Cerebellar nuclear complex (tissue), 1 donor: ENCODE measurements around the gene TMEM37.
"Not testable (repeated sequence)": the region's sequence is repeated elsewhere in the genome, so short reads cannot be mapped to it uniquely, and the experiment has no call there.

ENCODE experiments used
- DNase-seq, 2 experiments: peaks; one replicate each; lab custom pipeline; 2025; lab: John Stamatoyannopoulos, UW

TMEM37 gene, protein sequence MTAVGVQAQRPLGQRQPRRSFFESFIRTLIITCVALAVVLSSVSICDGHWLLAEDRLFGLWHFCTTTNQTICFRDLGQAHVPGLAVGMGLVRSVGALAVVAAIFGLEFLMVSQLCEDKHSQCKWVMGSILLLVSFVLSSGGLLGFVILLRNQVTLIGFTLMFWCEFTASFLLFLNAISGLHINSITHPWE

DNA sequence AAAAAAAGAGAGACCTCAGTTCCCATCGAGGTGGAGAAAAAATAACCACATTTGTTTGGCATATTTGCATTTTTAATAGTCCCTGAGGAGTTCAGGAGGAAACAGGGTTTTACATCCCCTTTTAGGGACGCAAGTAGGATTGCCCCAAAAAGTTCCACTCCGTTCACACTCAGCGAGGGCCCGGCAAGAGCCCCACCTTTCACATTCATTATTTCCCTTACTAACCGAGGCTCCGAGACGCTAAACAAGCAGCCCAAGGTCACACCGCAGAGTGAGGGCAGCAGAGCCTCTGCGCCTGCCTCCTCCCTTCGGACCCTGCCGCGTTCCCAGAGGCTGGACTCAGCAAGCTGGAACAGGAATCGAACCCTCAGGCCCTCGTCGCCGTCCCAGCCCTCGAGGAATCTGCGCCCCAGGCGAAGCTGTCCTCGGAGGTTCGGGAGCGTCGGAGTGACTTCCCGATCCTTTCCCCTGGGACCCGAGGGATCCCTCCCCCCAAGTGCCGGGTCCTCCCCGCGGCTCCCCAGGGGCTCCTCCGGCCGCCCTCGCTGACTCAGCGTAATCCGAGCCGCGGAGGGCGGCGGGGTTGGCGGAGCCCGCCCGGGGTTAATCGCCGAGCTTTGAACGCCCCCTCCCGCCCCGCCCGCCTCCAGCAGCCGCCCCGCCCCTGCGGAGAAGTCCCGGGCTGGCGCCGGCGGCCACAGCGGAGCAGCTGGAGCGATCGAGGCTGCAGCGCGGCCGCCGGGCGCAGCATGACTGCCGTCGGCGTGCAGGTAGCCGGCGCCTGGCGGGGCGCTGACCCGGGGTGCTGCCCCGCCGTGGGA is at the start of gene TMEM37:
TMEM37 (plus strand) TSS at position 700 of the 821 bp plus-strand sequence; CDS start at position 750, 50 bp downstream.
- no peak for DNase-seq

DNA sequence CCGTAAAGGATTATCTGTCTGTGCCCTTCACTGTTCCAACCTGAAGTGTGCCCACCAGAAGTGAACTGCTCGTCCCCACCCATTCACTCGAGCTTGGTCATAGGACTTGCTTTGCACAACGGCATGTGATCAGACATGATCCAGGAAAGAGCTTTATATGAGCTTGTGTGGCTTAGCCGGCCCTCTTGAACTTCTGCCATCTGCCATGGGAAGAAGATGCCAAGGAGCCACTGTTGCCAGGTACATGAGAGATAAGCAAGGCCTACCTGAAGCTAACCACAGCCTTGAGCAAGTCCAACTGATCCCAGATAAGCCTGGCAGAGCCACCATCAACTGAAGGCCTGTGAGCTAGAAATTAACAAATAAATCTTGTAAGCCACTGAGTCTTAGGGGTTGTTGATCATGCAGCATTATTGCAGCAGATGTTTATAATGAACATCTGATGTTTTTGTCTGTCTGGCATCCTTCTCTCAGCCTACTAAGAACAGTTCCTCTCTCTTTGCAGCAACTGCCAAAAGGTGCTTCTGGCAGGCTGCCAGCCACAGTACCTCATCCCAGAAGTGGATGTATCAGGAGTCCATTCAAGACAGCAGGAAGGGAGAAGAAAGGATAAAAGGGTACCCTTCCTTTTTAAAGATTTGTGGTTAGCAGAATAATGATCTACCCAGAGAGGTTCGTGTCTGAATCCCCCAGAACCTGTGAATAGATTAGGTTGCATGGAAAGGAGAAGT is 48.1 kb upstream of the TMEM37 start:
- DNase-seq: no peak

DNA sequence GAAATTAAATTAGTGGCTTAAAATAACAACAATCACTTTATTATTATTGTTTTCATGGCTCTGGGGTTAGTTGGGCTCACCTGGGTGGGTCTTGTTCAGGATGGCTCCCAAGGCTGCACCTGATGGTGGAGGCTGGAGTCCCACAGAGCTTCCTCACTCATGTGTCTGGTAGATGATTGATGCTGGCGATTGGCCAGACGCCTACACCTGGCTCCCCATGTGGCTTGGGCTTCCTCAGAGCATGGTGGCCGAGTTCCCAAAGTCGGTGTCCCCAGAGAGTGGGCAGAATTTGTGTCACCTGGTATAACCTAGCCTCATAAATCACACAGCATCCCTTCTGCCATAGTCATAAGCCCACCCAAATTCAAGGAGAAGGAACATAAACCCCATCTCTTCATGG is 46.7 kb upstream of the TMEM37 start:
- no peak for DNase-seq

- no peak for DNase-seq
Observed at GRCh38 chr2:119385466-119385865, 46.2 kb upstream of the TMEM37 start.

DNA sequence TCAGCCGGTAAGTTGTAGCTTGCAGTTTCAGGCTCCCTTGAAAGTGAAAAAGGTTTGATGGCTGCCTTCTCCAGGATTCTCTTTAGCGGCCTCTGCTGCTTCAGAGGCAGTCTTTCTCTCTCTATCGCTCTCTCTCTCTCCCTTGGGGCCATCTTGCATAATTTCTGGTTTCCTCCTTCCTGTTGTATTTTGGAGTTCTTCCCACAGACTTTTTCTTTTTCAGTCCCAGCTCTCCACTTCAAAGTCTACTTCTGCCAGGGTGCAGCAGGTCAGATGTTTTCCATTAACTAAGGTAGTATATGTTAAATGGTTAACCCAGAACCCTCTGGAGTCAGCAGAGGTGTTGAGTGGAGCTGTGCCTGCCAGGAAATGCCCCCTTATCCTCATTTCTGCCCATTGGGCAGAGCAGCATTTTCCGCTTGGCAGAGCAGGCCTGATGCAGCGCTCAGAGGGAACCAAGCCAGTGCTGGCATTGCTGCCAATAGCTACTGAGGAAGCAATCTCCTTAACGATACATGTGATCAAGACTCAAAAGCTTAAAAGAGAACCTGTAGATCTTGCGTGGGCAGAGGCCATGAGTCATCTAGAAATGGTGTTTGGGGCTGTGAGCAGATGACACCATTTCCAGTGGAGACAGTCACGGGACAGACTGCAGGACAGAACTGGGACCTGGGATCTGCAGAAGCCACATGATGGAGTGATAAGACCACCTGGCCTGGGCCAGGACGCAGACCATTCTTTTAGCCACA is 44.1 kb upstream of the TMEM37 start:
- DNase-seq: no peak

DNA sequence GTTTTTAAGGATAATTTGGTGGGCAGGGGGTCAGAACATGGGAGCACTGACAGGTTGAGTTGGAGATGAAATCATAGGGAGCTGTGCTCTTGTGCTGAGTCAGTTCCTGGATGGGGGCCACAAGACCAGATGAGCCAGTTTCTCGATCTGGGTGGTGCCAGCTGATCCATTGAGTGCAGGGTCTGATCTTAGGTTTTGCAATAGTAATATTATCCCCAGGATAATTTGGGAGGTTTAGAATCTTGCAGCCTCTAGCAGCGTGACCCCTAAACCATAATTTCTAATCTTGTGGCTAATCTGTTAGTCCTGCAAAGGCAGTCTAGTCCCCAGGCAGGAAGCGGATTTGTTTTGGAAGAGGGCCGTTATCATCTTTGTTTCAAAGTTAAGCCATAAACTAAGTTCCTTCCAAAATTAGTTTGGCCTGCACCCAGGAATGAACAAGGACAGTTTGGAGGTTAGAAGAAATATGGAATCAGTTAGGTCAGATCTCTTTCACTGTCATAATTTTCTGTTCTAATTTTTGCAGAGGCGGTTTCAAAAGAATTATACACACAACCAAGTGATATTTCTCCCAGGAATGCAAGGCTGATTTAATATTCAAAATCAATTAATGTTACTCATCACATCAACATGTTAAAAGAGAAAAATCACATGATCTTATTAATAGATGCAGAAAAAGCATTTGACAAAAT is 41.9 kb upstream of the TMEM37 start:
- DNase-seq: no peak

DNA sequence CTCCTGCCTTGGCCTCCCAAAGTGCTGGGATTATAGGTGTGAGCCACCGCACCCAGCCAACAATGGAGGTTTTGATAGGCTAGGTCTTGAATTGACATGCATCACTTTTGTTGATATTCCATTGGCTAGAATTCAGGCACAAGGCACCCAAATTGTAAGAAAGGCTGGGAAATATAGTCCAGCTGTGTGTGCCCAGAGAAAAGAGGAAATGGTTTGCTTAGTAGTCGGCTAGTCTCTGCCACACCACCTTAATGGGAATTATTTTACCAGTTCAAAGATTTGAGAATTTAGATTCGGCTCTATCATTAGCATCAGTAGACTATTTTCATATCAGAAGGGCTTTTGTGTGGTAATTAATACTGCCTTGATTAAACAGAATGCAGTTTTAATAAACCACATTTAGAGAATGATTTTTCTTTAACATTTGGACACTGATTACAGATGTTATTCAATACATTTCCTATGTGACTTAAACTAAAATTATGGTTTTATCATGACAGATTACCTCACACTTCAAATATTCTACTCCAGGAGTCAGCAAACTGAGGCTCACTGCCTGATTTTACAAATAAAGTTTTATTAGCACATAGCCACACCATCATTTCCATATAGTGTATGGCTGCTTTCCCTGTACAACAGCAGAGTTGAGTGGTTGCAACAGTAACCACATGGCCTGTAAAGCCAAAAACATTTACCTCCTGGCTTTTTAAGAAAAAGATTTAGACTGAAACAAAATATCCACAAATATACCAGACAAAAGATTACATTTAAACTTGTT is 37.5 kb upstream of the TMEM37 start:
- DNase-seq: no peak

DNA sequence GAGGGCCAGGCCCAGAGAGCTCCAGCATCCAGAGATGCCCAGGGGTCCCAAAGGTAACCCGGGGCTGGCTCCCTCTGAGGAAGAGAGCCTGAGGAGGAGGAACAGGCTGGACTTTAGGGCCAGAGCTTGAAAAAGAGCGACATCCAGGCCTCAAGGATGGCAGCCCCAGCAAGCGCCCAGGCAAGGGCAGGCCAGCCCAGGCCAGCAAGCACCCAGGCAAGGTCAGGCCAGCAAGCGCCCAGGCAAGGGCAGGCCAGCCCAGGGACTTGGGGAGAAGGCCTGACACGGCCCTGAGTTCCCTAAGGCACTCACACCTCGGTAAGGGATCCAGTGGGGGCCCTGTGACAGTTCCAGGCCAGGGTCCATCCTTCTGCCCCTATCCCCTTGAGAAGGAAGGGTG is 34.5 kb upstream of the TMEM37 start:
- DNase-seq: no peak

DNA sequence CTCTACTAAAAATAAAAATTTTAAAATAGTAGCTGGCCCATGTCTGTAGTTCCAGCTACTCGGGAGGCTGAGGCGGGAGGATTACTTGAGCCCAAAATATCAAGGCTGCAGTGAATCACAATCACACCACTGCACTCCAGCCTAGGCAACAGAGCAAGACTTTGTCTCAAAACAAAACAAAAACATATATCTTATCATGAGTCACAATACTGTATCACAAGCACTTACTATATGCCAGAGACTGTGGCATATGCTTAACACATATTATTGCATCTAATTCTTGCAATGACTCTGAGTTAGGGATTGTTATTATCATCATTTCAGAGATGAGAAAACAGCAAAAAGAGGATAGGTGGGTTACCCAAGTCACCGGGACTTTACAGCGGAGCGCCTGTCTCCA is 29.5 kb upstream of the TMEM37 start:
- DNase-seq: no peak

DNA sequence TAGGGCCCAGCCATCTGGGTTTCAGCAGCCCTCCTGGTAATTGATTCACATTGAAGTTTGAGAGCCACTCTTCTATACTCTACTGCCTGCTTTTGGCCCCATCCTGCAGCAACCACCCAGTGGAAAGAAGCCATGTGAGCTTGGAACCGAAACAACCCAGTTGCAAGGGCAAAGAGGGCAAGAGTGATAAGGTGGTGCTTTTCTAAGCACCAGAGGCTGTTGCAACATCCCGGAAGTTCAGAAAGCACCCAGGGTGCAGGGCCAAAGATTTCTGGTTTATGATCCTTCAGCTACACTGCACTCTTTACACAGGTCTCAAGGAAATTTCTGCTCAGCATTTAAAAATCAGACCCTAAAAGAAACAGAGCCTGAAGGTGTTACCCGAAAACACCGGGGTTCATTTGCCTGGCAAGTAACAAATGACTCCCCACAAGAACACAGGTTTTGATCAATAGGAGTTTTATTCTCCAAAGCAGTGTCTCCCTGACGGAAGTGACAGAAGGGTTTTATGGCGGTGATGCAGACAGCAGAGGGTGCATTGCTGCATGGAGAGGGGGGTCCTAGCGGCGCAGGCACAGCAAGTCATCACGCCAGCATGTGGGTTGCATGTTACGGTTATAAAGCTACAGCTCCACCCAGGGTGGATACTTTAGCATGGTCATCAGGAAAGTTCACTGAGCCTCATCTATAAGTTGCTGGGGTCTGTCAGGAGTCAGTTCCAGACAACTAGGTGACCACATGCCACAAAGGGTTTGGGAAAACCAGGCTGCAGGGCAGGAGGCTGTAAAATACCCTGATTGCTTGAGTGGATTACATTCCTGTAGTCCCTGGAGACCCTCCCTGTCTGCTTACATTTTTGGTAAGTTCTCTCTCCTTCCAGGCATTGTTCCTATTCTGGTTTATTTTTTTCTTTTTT is 28.8 kb upstream of the TMEM37 start:
- DNase-seq: no peak

GRCh38 chr2:119403618-119404017 is 28.0 kb upstream of the TMEM37 start:
- DNase-seq: not testable (repeated sequence)

GRCh38 chr2:119405151-119405550 is 26.5 kb upstream of the TMEM37 start:
- DNase-seq: no peak

DNA sequence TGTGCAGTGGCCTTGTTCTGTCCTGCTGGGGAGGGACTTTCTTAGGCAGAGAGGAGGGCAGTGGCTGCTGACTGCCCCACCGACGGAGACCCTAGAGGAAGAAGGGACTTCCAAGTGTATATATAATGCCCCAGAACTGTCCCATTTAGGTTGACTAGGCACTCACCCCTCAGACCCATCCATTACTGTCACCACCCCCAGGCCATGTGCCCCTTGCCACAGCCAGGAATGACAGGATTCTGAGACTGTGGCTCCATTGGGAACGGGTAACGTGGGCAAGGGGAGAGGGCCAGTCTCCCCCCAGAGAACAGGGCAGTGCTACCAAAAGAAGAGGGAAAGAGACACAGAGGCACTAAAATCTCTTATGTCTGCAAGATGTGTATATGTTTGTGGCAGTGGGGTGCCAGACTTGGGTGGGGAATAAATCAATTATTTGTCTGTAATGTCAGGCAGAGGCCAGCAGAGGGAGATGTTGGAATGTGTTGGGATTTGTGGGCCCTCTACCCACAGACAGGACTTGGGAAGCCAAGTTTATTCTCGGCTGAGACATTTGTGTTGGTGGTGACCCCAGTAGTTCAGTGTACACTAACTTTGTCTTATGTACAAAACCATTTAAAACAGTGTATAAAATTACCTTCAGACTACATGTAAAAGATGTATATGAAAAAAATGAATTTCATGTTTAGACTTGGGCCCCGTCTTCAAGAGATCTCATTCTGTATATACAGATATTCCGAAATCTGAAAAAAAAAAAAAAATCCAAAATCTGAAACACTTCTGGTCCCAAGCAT is 24.0 kb upstream of the TMEM37 start:
- no peak for DNase-seq

- no peak for DNase-seq
Observed at GRCh38 chr2:119408221-119408619, 23.4 kb upstream of the TMEM37 start.

DNA sequence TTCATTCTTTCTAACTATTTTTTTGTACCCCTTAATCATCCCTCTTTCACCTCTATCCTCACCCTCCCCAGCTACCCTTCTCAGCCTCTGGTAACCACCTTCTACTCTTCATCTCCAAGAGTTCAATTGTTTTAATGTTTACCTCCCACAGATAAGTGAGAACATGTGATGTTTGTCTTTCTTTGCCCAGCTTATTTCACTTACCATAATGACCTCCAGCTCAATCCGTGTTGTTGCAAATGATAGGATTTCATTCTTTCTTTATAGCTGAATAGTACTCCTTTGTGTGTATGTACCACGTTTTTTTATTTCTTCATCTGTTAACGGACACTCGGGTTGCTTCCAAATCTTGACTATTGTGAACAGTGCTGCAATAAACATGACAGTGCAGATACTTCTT is 22.1 kb upstream of the TMEM37 start:
- no peak for DNase-seq

DNA sequence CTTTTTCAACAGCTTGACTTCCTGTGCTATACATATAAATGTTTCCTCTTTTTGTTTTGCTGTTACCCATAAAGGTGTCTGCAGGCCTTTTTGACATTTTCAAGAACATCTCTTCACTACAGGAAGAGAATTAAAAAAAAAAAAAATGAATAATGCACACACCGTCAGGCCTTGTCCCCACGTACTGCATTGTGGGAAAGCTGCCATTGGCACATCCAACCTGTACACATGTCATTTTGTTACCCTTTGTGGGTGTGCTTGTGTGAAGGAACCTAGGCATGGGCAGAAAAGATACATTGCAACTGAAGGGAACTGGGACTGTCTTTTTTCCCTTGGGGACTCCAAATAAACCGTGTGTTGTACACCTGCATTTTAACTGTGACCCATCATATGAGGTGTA is 16.8 kb upstream of the TMEM37 start:
- no peak for DNase-seq

DNA sequence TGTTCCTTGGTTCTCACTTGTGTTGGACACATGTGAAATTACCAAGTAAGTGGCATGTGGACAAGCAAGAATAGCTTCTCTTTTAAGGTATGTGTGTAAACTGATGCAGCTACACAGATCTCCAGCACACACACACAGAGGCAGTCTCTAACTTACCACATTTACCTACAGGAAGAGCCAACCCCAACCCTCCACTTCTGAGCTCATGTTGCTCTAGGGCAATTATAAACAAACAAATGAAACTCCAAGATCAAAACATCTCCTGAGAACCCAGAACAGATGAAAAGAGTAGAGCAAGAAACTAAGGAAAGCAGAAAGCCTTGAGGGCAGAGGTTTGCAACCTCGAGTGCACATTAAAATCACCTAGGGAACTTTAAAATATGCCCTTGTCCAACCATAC is 16.0 kb upstream of the TMEM37 start:
- DNase-seq: no peak

GRCh38 chr2:119416299-119416923 is 15.2 kb upstream of the TMEM37 start:
- DNase-seq: no peak
